K562 (cell line): ENCODE results near the gene SLC3A2. TPM values are rescaled to one million over a fixed set of nuclear protein-coding genes. Genes with fewer than 3 reads are reported as not detected.

ENCODE experiments used
- ARNT ChIP-seq, 2 experiments: fragments of 450-650 bp; IDR thresholded peaks; 2 replicates each; pipeline ENCODE4 v1.6.1; 2016; ENCODE audit warnings: mild to moderate bottlenecking in 1 of 2
- BRCA1 ChIP-seq, 2 experiments: fragments of 450-650 bp in 1 of 2; sonication (generic) in 1 of 2; formaldehyde crosslinking in 1 of 2; IDR thresholded peaks; 2 replicates each; pipeline versions ENCODE4 v1.5.0 to v1.6.1; 2017 to 2020; ENCODE audit warnings: mild to moderate bottlenecking in 1 of 2, missing genetic modification reagents in 1 of 2
- EP400 ChIP-seq: fragments of 450-650 bp; IDR thresholded peaks from 2 replicates; pipeline ENCODE4 v1.6.1; 2017; ENCODE audit warnings: antibody characterized with exemption, mild to moderate bottlenecking, moderate library complexity
- IRF9 ChIP-seq: fragments of 450-650 bp; IDR thresholded peaks from 2 replicates; pipeline ENCODE4 v1.6.1; 2016; ENCODE audit warnings: missing biosample characterization, missing genetic modification characterization
- KDM5B ChIP-seq: fragments of 200-600 bp; sonication (generic); IDR thresholded peaks from 2 replicates; pipeline ENCODE4 v1.6.1; 2012; ENCODE audit warnings: low read depth, mild to moderate bottlenecking, moderate library complexity, low read length, control low read depth, inconsistent platforms; ENCODE audit not compliant: insufficient replicate concordance
- NFIC ChIP-seq: fragments of 450-650 bp; IDR thresholded peaks from 2 replicates; pipeline ENCODE4 v1.6.1; 2017; ENCODE audit warnings: mild to moderate bottlenecking, inconsistent platforms
- NR1H2 ChIP-seq: sonication (generic); formaldehyde crosslinking; IDR thresholded peaks from 2 replicates; pipeline ENCODE4 v1.4.0; 2020; ENCODE audit warnings: mild to moderate bottlenecking, missing genetic modification reagents
- NR2C2 ChIP-seq, 2 experiments: fragments of 200-800 bp in 1 of 2; sonication (Bioruptor generic) in 1 of 2; sonication (generic) in 1 of 2; formaldehyde crosslinking in 1 of 2; IDR thresholded peaks; 2 replicates each; pipeline versions ENCODE4 v1.6.1 to v1.8.0; 2016 to 2022; ENCODE audit warnings: mild to moderate bottlenecking in 1 of 2, missing compliant biosample characterization in 1 of 2, missing genetic modification characterization in 1 of 2, missing genetic modification reagents in 1 of 2
- USF1 ChIP-seq: sonication (generic); formaldehyde crosslinking; IDR thresholded peaks from 2 replicates; pipeline ENCODE4 v1.9.0; 2022; ENCODE audit warnings: mild to moderate bottlenecking, missing genetic modification reagents
- ZBTB40 ChIP-seq, 2 experiments: fragments of 450-650 bp in 1 of 2; sonication (generic) in 1 of 2; formaldehyde crosslinking in 1 of 2; IDR thresholded peaks; 2 replicates each; pipeline versions ENCODE4 v1.7.1 to v1.9.0; 2016 to 2022; ENCODE audit warnings: inconsistent platforms in 1 of 2, mild to moderate bottlenecking in 1 of 2, missing genetic modification reagents in 1 of 2
- ZNF12 ChIP-seq: sonication (generic); formaldehyde crosslinking; IDR thresholded peaks from 2 replicates; pipeline ENCODE4 v1.4.0; 2020; ENCODE audit warnings: mild to moderate bottlenecking, missing genetic modification reagents
- ZNF212 ChIP-seq: fragments of 450-650 bp; formaldehyde crosslinking; IDR thresholded peaks from 2 replicates; pipeline ENCODE4 v1.4.0; 2020; ENCODE audit warnings: mild to moderate bottlenecking
- ZNF253 ChIP-seq: fragments of 250-450 bp; sonication (Bioruptor Pico); conservative IDR thresholded peaks from 2 replicates; pipeline ENCODE4 v1.6.1; 2021; ENCODE audit warnings: mild to moderate bottlenecking
- ZNF507 ChIP-seq: conservative IDR thresholded peaks from 2 replicates; pipeline ENCODE4 v1.6.1; 2017; ENCODE audit warnings: missing genetic modification characterization, missing compliant biosample characterization
- polyA plus RNA-seq, 8 experiments: library from polyadenylated mRNA; depleted of rRNA in 4 of 8; stranded (reverse) in 5 of 8; unstranded in 3 of 8; fragments of >200 nt; fragmentation: Nextera tagmentation in 2 of 8; fragmentation: Illumina TruSeq in 1 of 8; extraction: Ambion mirVana in 2 of 8; extraction: Trizol in 1 of 8; gene quantifications; 2 replicates each; pipeline versions ENCODE4 v1.2.1 to v1.2.3, GENCODE V29; 2011 to 2014; ENCODE audit warnings: inconsistent platforms in 1 of 8, missing spikeins in 1 of 8
- total RNA-seq, 7 experiments: library from RNA; depleted of rRNA in 6 of 7; stranded (reverse); fragments of >200 nt in 6 of 7; fragmentation: Illumina TruSeq in 2 of 7; extraction: Trizol in 2 of 7; gene quantifications; 2 replicates each; pipeline versions ENCODE4 v1.2.1 to v1.2.3, GENCODE V29; 2011 to 2021; ENCODE audit warnings: low replicate concordance in 1 of 7

SLC3A2 gene
- total and polyA plus RNA-seq, 9 of the 15 experiments (the other 6 are each of a cell fraction or from before 2014, with no cell fraction given): 20.0 to 296 (median 214) TPM

DNA sequence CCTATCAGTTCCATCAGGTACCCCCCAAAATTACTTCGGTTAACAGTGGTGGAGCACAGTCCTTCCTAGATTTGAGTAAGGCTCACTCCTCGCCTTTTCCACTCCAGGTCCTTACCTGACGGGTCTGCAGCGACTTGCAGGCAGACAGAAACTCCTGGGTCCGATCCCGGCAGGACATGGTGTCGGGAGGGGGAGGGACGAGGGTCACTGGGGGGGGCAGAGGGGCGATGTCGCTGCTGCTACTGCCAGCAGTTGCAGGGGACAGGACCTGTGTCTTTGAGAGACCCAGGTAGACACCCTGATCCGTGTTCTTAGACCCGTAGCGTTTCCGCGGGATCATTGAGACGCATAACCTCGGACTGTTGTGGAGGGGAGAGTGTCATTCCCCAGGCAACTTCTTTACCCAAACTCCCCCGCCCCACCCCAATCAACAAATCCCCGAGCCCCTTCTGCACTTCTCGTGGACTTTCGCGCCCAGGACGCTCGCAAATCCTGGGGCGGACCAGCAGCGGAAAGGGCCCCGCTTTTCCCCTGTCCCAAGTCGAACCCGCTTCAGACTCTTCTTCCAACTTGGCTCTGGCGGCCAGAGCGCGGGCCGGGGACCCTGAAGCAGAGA is 49.7 kb upstream of the SLC3A2 start (continued):
- TF ChIP-seq IRF9 (tag) (no peak), ZNF12 (no peak), NR2C2 (CRISPR knock-in tag; IDR thresholded peaks at IDR 0.05) (no peak), NR2C2 (tag; IDR thresholded peaks at IDR 0.05) (no peak), ZBTB40 (IDR thresholded peaks at IDR 0.05) (no peak), ZBTB40 (CRISPR knock-in tag; IDR thresholded peaks at IDR 0.05) (no peak), USF1 (no peak), ZNF507 (tag) (no peak), NR1H2 (CRISPR knock-in tag) (no peak), ARNT (IDR thresholded peaks at IDR 0.05) (0 out of 4 replicates have a peak, but pooled peaks of 1 of the 2 experiments have one; percentile 19), KDM5B (no peak), EP400 (no peak), ZNF253 (CRISPR knock-in tag) (no peak), BRCA1 (IDR thresholded peaks at IDR 0.05) (no peak), BRCA1 (CRISPR knock-in tag; IDR thresholded peaks at IDR 0.05) (no peak), ZNF212 (no peak), NFIC (no peak)
